MG63 (cell line): ENCODE results near the gene NSL1. TPM values are rescaled to one million over a fixed set of nuclear protein-coding genes. Genes with fewer than 3 reads are reported as not detected.
A peak's percentile ranks its signal among the peaks of the same experiment; 100 is the strongest.
"Not testable (repeated sequence)": the region's sequence is repeated elsewhere in the genome, so short reads cannot be mapped to it uniquely, and the experiment has no call there.

Experiments
- DNase-seq: peaks from one replicate; pipeline ENCODE4 v3.0.0-alpha.2; 2020
- H3K27me3 ChIP-seq: fragments of 250-450 bp; sonication (Bioruptor Pico); 2 replicates; pipeline ENCODE4 v1.5.1; 2020; ENCODE audit warnings: mild to moderate bottlenecking, moderate library complexity
- H3K36me3 ChIP-seq: fragments of 250-450 bp; sonication (Bioruptor Pico); 2 replicates; pipeline ENCODE4 v1.5.1; 2020; ENCODE audit warnings: mild to moderate bottlenecking, moderate library complexity
- H3K4me3 ChIP-seq: fragments of 250-450 bp; sonication (Bioruptor Pico); 2 replicates; pipeline ENCODE4 v1.5.1; 2020; ENCODE audit warnings: mild to moderate bottlenecking, moderate library complexity
- H3K9me3 ChIP-seq: fragments of 250-450 bp; sonication (Bioruptor Pico); 2 replicates; pipeline ENCODE4 v1.5.1; 2020; ENCODE audit warnings: mild to moderate bottlenecking, moderate library complexity
- total RNA-seq: library from RNA; depleted of rRNA; stranded (reverse); fragments of >200 nt; shearing (Covaris generic); gene quantifications from 2 replicates; pipeline ENCODE4 v1.2.3, GENCODE V29; 2014; ENCODE audit warnings: low replicate concordance

Gene NSL1
- total RNA-seq, 1 experiment from 2014 or later, result 69.0 TPM

GRCh38 chr1:212794561-212795014 lies 3.0 kb upstream of the NSL1 start:
- H3K4me3 ChIP-seq, result no peak overlapping the region
- no peaks in the 10 kb centered on the region for H3K9me3 ChIP-seq
- H3K27me3 ChIP-seq, result no peaks in the 10 kb centered on the region
- no peaks in the 10 kb centered on the region; the same call in 1 of the 2 replicates for H3K36me3 ChIP-seq
- no peak for DNase-seq

GRCh38 chr1:212792396-212792908 lies 875 bp upstream of the NSL1 start:
- Histone ChIP-seq H3K36me3 (no peaks in the 10 kb centered on the region), H3K27me3 (no peaks in the 10 kb centered on the region), H3K9me3 (no peaks in the 10 kb centered on the region), H3K4me3 (peak overlapping the region; percentile 99)
- DNase-seq, result no peak

- DNase-seq, result peak; percentile 82
- H3K4me3 ChIP-seq, result peak overlapping the region; percentile 99
- no peaks in the 10 kb centered on the region for H3K9me3 ChIP-seq
- H3K27me3 ChIP-seq, result no peaks in the 10 kb centered on the region
- peaks cover 2% of the 10 kb centered on the region; the same call in 1 of the 2 replicates for H3K36me3 ChIP-seq
Observed at GRCh38 chr1:212791261-212791675, 309 bp downstream of the NSL1 start.

GRCh38 chr1:212785871-212786270 lies 5.7 kb downstream of the NSL1 start:
- H3K9me3 ChIP-seq, result no peaks in the 10 kb centered on the region
- no peak for DNase-seq
- no peak overlapping the region for H3K4me3 ChIP-seq
- no peaks in the 10 kb centered on the region for H3K27me3 ChIP-seq
- peaks cover 32% of the 10 kb centered on the region for H3K36me3 ChIP-seq

- peaks cover 38% of the 10 kb centered on the region for H3K36me3 ChIP-seq
- H3K9me3 ChIP-seq, result no peaks in the 10 kb centered on the region
- no peak overlapping the region for H3K4me3 ChIP-seq
- H3K27me3 ChIP-seq, result no peaks in the 10 kb centered on the region
- no peak for DNase-seq
Observed at GRCh38 chr1:212783976-212784375, 7.6 kb downstream of the NSL1 start.

GRCh38 chr1:212782422-212783154 lies 9.0 kb downstream of the NSL1 start:
- Histone ChIP-seq H3K9me3 (no peaks in the 10 kb centered on the region), H3K4me3 (no peak overlapping the region), H3K27me3 (no peaks in the 10 kb centered on the region), H3K36me3 (peaks cover 38% of the 10 kb centered on the region)
- DNase-seq, result peak; percentile 31

- Histone ChIP-seq H3K27me3 (no peaks in the 10 kb centered on the region), H3K4me3 (no peak overlapping the region), H3K36me3 (peaks cover 35% of the 10 kb centered on the region), H3K9me3 (no peaks in the 10 kb centered on the region)
- DNase-seq, result no peak
Observed at GRCh38 chr1:212781225-212781624, 10.4 kb downstream of the NSL1 start.

- H3K9me3 ChIP-seq, result no peaks in the 10 kb centered on the region
- DNase-seq, result no peak
- peaks cover 35% of the 10 kb centered on the region for H3K36me3 ChIP-seq
- H3K4me3 ChIP-seq, result no peak overlapping the region
- H3K27me3 ChIP-seq, result no peaks in the 10 kb centered on the region
Observed at GRCh38 chr1:212780759-212781158, 10.8 kb downstream of the NSL1 start.

GRCh38 chr1:212779086-212779485 lies 12.5 kb downstream of the NSL1 start:
- DNase-seq, result not testable (repeated sequence)

GRCh38 chr1:212777151-212777550 lies 14.4 kb downstream of the NSL1 start:
- H3K9me3 ChIP-seq, result no peaks in the 10 kb centered on the region; the same call in 1 of the 2 replicates
- no peak for DNase-seq
- peaks cover 32% of the 10 kb centered on the region for H3K36me3 ChIP-seq
- no peaks in the 10 kb centered on the region for H3K27me3 ChIP-seq
- H3K4me3 ChIP-seq, result no peak overlapping the region

More at GRCh38 chr1:212779086-212779485, 12.5 kb downstream of the NSL1 start:
- H3K27me3 ChIP-seq, H3K9me3 ChIP-seq, H3K4me3 ChIP-seq: not testable (repeated sequence)
- peaks cover 30% of the 10 kb centered on the region for H3K36me3 ChIP-seq

- DNase-seq, result no peak
- H3K36me3 ChIP-seq, result peaks cover 27% of the 10 kb centered on the region
- no peaks in the 10 kb centered on the region for H3K27me3 ChIP-seq
- H3K4me3 ChIP-seq, result no peak overlapping the region
- H3K9me3 ChIP-seq, result peaks cover 9% of the 10 kb centered on the region; the same call in 1 of the 2 replicates
Observed at GRCh38 chr1:212775241-212775640, 16.3 kb downstream of the NSL1 start.

GRCh38 chr1:212774584-212774983 lies 17.0 kb downstream of the NSL1 start:
- Histone ChIP-seq H3K36me3 (peaks cover 27% of the 10 kb centered on the region), H3K9me3 (peaks cover 9% of the 10 kb centered on the region; the same call in 1 of the 2 replicates), H3K4me3 (no peak overlapping the region), H3K27me3 (no peaks in the 10 kb centered on the region)
- no peak for DNase-seq

GRCh38 chr1:212773011-212773410 lies 18.6 kb downstream of the NSL1 start:
- no peak for DNase-seq
- no peaks in the 10 kb centered on the region for H3K27me3 ChIP-seq
- peaks cover 22% of the 10 kb centered on the region for H3K9me3 ChIP-seq
- peaks cover 27% of the 10 kb centered on the region for H3K36me3 ChIP-seq
- no peak overlapping the region for H3K4me3 ChIP-seq

GRCh38 chr1:212771341-212771740 lies 20.2 kb downstream of the NSL1 start:
- Histone ChIP-seq H3K9me3 (peaks cover 32% of the 10 kb centered on the region), H3K4me3 (no peak overlapping the region)

GRCh38 chr1:212769459-212770167 lies 22.0 kb downstream of the NSL1 start:
- Histone ChIP-seq H3K9me3 (peaks cover 32% of the 10 kb centered on the region), H3K4me3 (no peak overlapping the region), H3K27me3 (no peaks in the 10 kb centered on the region), H3K36me3 (peaks cover 34% of the 10 kb centered on the region)
- no peak for DNase-seq

More at GRCh38 chr1:212771341-212771740, 20.2 kb downstream of the NSL1 start:
- no peaks in the 10 kb centered on the region for H3K27me3 ChIP-seq
- H3K36me3 ChIP-seq, result peaks cover 34% of the 10 kb centered on the region
- no peak for DNase-seq

- DNase-seq, H3K4me3 ChIP-seq, H3K27me3 ChIP-seq: not testable (repeated sequence)
- peaks cover 32% of the 10 kb centered on the region for H3K9me3 ChIP-seq
- H3K36me3 ChIP-seq, result peaks cover 20% of the 10 kb centered on the region
Observed at GRCh38 chr1:212766825-212767224, 24.8 kb downstream of the NSL1 start.

GRCh38 chr1:212764718-212765281 lies 26.8 kb downstream of the NSL1 start:
- Histone ChIP-seq H3K36me3 (peaks cover 11% of the 10 kb centered on the region), H3K9me3 (peaks cover 23% of the 10 kb centered on the region)
- not testable (repeated sequence) for DNase-seq, H3K27me3 ChIP-seq, H3K4me3 ChIP-seq
